ENCODE results near the gene SPTLC3.
A peak's percentile ranks its signal among the peaks of the same experiment; 100 is the strongest.
"Not testable (repeated sequence)": the region's sequence is repeated elsewhere in the genome, so short reads cannot be mapped to it uniquely, and the experiment has no call there.

Gene SPTLC3

GRCh38 chr20:13008761-13009681, at the start of gene SPTLC3:
SPTLC3 (plus strand) TSS chr20:13008972; CDS start chr20:13009268, 296 bp downstream.
- DNase-seq (ENCODE audit: low spot score) = peak; percentile 43

DNA sequence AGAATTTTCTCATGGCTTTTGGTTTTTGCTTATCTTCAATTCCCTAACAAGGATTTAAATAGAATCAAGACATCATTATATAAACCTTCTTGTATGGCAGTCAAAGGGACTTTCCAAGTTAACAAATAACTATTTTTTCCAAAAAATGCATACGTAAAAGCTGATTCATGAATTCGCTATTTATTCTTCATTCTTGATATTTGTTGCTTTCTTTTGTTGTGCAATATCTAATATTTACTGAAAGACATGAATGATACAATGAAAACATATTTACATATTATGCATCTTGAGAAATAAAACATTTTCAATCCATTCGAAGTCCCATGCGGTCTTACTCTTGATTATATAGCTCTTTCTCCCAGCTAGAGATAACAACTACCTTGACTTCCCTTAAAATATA, 47.0 kb upstream of the SPTLC3 start:
- no peak for DNase-seq (ENCODE audit: low spot score)

DNA sequence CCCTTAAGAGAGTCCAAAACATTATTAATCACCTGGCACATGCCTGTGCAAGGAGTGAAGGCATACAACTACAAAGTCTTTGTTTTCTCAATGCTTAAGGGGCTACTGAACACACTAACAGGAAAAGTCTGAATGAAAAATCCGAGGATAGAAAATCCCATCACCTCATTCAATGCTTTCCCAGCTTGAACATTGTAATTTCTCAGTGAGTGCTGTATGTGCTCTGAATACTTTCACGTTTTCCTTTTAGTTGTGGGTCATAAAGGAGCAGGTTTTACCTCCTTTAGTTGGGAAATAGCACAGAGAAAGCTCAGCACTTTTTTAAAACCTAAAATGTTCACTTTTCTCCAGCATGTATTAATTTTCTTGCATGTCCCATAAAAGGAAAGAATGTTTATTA, 45.9 kb upstream of the SPTLC3 start:
- DNase-seq (ENCODE audit: low spot score) = no peak

DNA sequence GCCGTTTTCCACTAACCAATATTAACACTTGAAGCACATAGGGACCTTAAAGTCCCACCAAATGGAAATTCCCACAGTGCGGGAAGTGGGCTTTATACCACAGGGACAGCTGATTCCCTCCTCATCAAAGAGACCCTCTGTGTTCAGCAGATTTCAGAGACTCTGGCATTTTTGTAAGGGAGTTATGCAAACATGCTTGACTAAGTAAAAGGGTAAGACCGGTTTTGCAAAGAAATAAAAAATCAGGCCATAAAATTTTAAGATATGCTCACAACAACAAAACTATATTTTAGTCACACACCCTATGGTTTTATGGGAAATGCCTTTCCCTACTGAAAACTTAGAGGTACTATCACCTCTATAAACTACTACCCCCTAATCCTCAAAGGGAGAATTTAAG, 45.4 kb upstream of the SPTLC3 start:
- DNase-seq (ENCODE audit: low spot score) = no peak

DNA sequence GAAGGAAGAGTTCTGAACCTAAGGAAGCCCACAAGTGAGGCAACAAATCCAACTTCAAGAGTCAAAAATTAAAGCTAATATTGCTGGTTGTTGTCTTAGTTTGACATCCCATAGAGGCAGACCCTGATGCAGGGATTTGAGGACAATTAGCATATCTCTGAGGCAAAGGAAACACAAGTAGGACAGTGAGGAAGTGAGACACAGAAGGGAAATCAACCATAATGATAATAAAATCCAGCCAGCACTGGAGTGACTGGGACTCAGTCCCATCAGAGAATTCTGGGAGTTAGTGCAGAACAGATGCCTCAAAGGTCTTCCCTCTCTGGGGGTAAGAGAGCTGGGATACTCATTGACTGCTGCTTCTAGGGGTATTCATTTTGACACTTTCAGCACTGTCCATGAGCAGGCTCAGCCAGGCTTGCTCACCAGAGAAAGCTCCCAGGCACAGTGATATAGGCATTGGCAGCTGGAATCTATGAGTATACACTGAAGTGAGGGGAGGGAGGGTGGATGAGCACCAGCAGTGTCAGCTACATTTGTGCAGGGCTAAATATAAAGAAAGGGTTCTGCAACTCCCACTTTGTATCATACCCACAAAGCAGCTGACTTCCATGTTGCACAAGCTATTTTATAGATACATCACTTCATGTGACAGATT, 43.4 kb upstream of the SPTLC3 start:
- DNase-seq (ENCODE audit: low spot score) = no peak

- peak; percentile 74 for DNase-seq (ENCODE audit: low spot score)
These were observed 42.9 kb upstream of the SPTLC3 start for GRCh38 chr20:12965870-12966251.

- DNase-seq (ENCODE audit: low spot score) = peak; percentile 75
These were observed 42.2 kb upstream of the SPTLC3 start for GRCh38 chr20:12966468-12967085.

DNA sequence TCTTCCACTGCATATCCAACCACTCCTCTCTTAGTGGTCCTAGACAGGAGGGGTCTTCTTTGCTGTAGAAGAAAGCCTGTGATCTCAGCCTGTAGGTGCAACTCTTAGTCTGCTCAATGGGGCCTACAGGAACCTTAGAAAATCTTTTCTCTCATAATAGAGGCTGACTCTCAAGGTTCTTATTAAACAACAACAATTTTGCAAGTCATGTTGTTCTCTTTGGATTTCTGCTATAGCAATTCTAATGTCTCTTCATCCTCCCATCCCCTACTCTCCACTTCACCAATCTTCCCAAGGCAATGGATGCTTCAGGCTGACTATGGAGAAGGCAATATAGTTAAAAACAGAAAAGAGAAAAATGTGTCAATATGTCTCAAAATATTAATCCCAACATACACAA, 40.8 kb upstream of the SPTLC3 start:
- no peak for DNase-seq (ENCODE audit: low spot score)

- no peak for DNase-seq (ENCODE audit: low spot score)
These were observed 40.3 kb upstream of the SPTLC3 start for GRCh38 chr20:12968472-12968871.

DNA sequence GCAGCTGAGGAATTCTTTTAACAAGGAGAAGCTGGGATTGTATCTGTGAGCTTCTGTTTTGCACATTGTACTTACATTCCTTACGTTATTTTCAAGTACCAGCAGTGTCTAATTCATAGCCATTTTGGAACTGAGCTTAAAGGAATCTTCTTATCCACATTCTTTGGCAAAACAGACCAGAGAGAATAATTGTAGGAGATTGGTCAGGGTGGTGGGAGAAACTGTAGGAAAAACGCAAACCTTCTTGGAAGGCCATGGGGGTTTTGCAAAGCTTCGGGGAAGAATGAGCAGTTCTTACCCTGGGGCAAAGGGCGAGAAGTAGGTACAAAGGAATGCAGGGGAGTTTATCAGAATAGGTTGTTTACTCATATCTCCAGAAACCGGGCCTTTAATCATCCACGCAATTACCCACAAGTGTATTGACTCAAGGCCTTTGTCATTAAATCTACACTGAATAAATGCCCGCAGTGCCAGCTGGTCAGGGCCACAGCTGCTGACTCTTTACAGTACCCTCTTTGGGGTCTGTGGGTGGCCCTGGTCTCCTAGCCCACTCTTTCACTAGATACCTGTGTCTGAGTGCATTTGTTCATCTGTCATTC, 39.6 kb upstream of the SPTLC3 start:
- no peak for DNase-seq (ENCODE audit: low spot score)

DNA sequence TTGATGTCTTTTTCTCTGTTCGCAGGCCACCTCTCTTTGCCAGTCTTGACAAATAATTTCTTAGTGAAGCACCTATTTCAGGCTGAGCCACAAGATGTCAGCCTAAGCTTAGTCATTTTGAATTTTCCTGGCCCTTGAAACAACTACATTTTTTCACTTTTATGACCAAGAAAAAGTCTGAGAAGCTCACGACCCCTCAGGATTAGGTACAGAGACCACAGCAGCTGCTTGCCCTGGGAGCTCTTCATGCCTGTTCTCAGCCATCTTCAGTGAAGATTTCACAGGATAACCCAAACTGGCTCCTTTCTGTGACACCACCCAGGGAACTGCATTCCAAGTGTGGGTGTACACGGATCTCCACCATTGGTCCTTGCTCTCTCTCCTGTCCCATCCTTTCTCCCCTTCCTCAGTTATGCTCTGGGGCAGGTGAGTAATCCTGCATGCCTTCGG, 38.4 kb upstream of the SPTLC3 start:
- DNase-seq (ENCODE audit: low spot score) = peak; percentile 52

GRCh38 chr20:12975833-12976608, 32.8 kb upstream of the SPTLC3 start:
- no peak for DNase-seq (ENCODE audit: low spot score)

DNA sequence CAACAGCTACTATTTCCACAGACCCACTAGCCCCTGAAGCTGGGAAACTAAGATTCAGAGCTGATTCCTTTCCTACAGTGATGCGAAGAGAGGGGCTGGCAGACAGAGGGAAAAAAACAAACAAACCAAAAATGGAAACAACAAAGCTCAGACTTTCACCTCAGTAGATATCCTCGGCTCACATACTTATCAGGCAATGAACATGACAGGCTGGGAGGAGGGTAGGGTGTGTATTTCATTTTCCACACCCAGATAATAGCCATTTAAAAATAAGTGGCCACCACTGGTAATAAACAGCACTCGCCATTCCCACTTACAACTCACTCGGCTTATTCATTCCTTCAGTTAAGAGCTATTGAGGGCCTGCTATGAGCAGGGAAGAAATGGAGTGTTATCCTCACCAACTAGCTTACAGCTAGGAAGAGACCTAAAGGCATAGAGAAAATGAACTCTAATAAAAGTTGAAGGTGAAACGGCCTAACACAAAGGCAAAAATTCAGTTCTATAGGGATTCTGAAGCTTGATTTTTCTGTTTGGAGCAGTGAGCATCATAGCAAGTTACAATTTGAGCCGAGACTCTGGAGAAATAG, 32.0 kb upstream of the SPTLC3 start:
- DNase-seq (ENCODE audit: low spot score) = no peak

DNA sequence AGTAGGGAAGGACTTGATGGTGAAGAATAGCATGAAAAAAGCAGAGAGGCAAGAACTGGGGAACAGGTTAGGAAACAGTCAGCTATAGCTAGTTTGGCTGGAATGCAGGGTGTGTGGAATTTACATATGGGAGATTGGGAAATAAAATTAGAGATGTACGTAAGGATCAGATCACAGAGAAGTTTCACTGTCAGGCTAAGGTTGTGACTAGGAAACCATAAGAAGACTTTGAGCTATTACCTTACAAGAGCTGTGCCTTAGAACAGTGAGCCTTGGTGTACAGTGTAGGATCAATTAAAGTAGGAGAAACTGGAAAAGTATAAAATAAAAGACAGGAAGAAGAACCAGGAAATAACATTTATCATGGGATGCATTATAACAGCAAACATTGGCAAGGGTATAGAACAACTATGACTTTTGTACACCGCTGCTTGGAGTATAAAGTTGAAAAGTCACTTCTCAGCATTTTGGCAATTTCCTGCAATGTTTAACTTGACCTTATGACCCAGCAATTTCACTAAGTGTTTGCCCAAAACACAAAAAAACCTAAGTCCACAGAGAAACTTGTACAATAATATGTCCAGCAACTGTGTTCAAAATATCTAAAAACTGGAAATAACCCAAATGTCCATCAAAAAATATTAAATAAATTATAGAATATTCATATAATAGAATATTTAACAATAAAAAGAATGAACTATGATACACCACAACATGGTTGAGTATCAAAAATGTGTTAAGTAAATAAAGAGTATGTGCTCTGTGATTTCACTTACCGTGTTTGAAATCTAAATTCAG, 31.2 kb upstream of the SPTLC3 start:
- no peak for DNase-seq (ENCODE audit: low spot score)

GRCh38 chr20:12978126-12978394, 30.7 kb upstream of the SPTLC3 start:
- no peak for DNase-seq (ENCODE audit: low spot score)

- no peak for DNase-seq (ENCODE audit: low spot score)
These were observed 29.9 kb upstream of the SPTLC3 start for GRCh38 chr20:12978613-12979495.

GRCh38 chr20:12979713-12980112, 29.1 kb upstream of the SPTLC3 start:
- not testable (repeated sequence) for DNase-seq (ENCODE audit: low spot score)

GRCh38 chr20:12982098-12982497, 26.7 kb upstream of the SPTLC3 start:
- DNase-seq (ENCODE audit: low spot score) = no peak

DNA sequence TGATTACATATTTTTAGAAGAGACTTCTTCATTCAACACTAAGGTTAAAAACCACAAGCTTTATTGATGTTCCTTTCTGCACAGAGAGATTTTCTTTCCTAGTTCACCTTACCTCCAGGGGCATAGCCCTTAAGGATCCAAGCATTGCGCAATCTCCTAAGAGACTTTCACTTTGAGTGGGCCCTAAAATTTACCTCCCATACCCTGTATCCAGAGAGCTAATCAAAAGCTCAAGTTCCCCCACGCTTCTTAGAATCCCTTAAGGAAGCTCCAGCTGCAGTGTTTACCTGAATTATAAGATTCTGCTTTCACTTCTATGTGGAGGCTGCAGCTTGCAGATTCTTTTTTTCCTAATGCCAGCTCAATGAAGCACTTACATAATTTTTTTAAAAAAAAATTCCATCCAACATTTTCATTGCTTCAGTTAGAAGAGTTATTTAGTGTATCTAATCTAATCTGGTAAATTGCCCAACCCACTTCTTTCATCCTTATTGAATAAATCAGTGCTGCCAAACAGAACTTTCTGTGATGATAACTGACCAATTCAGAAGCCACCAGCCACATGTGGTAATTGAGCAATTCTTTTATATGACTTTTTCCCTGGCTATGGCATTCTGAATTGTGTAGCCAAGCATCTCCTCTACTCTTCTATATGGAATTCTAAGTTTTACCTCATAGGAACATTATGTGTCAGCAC, 24.6 kb upstream of the SPTLC3 start:
- no peak for DNase-seq (ENCODE audit: low spot score)

Measured in pons (tissue), 1 donor.